ENCODE measurements around the gene FOXF2. TPM values are rescaled to one million over a fixed set of nuclear protein-coding genes. Genes with fewer than 3 reads are reported as not detected.

FOXF2 gene
- total RNA-seq, 3 donors from 2014 or later: 6.9 to 68.1 (median 7.1) TPM

DNA sequence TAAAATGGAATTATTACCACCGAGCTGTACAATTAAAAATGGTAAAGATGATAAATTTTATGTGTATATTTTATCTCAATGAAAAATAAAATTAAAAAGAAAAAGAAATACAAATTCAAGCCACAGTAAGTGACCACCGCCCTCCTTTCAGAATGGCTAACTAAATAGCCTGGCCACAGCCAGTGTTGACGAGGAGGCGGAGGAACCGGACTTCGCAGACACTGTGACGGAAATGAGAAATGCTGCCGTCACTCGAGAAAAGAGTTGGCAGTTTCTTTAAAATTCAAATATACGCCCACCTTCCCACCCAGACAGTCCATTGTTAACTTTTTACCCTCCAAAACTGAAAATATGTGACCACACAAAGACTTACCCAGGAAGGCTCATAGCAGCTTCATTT lies 50.0 kb downstream of the FOXF2 start:
- no peaks in the 10 kb centered on the region for H3K9me3 ChIP-seq
- H3K4me1 ChIP-seq (ENCODE audit: low read depth): no peaks in the 10 kb centered on the region
- DNase-seq: no peak
- H3K4me3 ChIP-seq: no peak overlapping the region
- intact Hi-C loops (cut with DNase I, micrococcal nuclease): no loop called here
- H3K36me3 ChIP-seq (ENCODE audit: low read depth): no peaks in the 10 kb centered on the region
- ATAC-seq: no peak
- TF ChIP-seq, protein P1, sequence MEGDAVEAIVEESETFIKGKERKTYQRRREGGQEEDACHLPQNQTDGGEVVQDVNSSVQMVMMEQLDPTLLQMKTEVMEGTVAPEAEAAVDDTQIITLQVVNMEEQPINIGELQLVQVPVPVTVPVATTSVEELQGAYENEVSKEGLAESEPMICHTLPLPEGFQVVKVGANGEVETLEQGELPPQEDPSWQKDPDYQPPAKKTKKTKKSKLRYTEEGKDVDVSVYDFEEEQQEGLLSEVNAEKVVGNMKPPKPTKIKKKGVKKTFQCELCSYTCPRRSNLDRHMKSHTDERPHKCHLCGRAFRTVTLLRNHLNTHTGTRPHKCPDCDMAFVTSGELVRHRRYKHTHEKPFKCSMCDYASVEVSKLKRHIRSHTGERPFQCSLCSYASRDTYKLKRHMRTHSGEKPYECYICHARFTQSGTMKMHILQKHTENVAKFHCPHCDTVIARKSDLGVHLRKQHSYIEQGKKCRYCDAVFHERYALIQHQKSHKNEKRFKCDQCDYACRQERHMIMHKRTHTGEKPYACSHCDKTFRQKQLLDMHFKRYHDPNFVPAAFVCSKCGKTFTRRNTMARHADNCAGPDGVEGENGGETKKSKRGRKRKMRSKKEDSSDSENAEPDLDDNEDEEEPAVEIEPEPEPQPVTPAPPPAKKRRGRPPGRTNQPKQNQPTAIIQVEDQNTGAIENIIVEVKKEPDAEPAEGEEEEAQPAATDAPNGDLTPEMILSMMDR (IDR thresholded peaks at IDR 0.05): no peak

DNA sequence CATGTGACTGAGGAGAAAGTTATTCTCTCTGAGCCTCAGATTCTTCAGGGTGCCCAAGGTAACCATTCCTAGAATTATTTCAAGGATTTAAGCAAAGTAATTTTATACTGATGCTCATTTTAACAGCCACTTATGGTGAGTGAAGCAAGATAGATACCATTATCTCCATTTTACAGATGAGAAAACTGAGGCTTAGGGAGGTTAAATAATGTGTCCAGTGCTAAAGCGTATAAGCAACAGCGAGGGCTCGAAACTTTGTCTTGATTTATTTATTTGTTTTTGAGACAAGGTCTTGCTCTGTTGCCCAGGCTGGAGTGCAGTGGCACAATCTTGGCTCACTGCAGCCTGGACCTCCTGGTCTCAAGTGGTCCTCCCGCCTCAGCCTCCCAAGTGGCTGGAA lies 53.6 kb downstream of the FOXF2 start:
- Histone ChIP-seq H3K9me3 (no peaks in the 10 kb centered on the region), H3K4me1 (ENCODE audit: low read depth) (no peaks in the 10 kb centered on the region), H3K4me3 (no peak overlapping the region), H3K36me3 (ENCODE audit: low read depth) (no peaks in the 10 kb centered on the region)
- TF ChIP-seq, protein P1 (IDR thresholded peaks at IDR 0.05): no peak
- intact Hi-C loops (cut with DNase I, micrococcal nuclease): no loop called here
- ATAC-seq (no peak), DNase-seq (no peak)

Small RNAs within 50 kb of the gene (microRNA-seq; reads per million reads assigned to microRNA genes)
- gene MIR6720: 5.6 reads per million, percentile 25 among the genes with 10 or more reads in this experiment

Other genes with a start within 250 kb of the FOXF2 start
- gene FOXQ1, start 77.5 kb upstream of the FOXF2 start, total RNA-seq: under 1 TPM; 0.23 to 0.60 (median 0.58) TPM
- gene FOXC1, start 220.3 kb downstream of the FOXF2 start, total RNA-seq: 1 to 10 TPM; 1.1 to 1.7 (median 1.6) TPM